Effector CD8-positive, alpha-beta T cell (primary cell): ENCODE data around the gene MBNL3.
A peak's percentile ranks its signal among the peaks of the same experiment; 100 is the strongest.

Experiments used
- DNase-seq: peaks from one replicate; lab custom pipeline; 2025; lab: John Stamatoyannopoulos, UW
- total RNA-seq, 4 experiments: gene quantifications; one replicate each; lab custom pipeline; 2026; lab: John Stamatoyannopoulos, UW

MBNL3 gene
- total RNA-seq = 44.0 to 83.6 (median 54.9) reads per million in 4 experiments

GRCh38 chrX:132488819-132489577 lies at the start of gene MBNL3:
Gene MBNL3, minus strand, starts transcription at chrX:132489038. Its CDS starts 49,427 bp downstream, at chrX:132439611.
- peak; percentile 47 for DNase-seq

- no peak for DNase-seq
Observed at GRCh38 chrX:132533409-132533808, 44.6 kb upstream of the MBNL3 start.

- DNase-seq = no peak
Observed at GRCh38 chrX:132532913-132533312, 44.1 kb upstream of the MBNL3 start.

DNA sequence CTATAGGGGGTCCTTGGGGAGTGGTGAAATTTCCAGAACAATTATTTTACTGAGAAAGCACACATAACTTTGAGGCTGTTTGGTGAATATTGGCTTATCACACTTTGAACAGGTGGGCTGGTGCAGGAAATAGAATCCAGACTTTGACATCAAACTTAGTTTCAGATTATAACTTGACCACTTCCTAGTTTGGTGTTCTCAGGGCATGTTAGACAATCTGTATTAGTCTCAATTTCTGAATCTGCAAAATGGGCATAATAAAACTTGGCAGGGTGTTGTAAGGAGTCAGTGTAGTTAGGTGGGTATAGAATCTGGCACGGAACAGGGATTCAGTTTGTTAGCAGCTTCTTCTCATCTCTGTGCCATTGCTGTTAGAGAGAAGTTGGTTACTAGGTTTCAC lies 43.3 kb upstream of the MBNL3 start:
- no peak for DNase-seq

DNA sequence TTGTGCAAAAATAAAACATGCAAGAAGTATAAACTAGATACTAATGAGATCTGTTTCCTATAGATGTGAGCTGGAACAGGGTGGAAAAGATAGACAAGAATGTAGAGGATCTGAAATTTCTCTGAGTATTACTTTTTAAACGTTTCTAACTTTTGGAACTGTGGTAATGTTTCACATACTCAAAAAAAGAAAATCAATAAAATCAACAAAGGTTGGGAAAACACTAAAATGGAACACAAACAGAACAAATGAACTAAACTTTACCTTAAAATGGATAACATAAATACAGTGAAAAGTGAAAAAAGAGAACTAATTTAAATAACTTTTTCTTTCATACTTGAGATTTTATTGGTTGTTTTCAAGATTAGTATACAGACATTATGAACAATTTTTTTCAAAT lies 32.0 kb upstream of the MBNL3 start:
- no peak for DNase-seq

- no peak for DNase-seq
Observed at GRCh38 chrX:132520213-132520612, 31.4 kb upstream of the MBNL3 start.

GRCh38 chrX:132518401-132518800 lies 29.6 kb upstream of the MBNL3 start:
- DNase-seq = no peak

- DNase-seq = no peak
Observed at GRCh38 chrX:132508834-132509233, 20.0 kb upstream of the MBNL3 start.

- DNase-seq = no peak
Observed at GRCh38 chrX:132505116-132505515, 16.3 kb upstream of the MBNL3 start.

DNA sequence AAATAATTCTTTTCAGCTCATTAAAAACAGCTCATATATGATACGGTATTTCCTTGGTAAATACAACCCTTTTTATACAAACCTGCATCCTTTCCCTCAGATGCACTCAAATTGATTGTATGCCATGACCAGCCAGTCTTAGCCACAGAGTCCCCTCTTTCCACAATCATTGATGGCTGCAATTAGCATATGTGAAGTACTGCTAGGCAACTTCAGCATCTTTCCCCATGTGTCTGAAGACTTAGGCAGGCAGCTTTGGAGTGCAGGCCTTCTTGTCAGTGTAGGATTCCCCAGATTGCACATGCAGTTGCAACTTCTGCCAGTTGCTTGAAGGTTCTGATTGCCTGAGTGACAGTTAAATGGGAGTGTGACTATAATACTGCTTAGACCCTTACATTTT lies 15.6 kb upstream of the MBNL3 start:
- no peak for DNase-seq

GRCh38 chrX:132501606-132502005 lies 12.8 kb upstream of the MBNL3 start:
- DNase-seq = no peak

- DNase-seq = no peak
Observed at GRCh38 chrX:132497432-132497831, 8.6 kb upstream of the MBNL3 start.

DNA sequence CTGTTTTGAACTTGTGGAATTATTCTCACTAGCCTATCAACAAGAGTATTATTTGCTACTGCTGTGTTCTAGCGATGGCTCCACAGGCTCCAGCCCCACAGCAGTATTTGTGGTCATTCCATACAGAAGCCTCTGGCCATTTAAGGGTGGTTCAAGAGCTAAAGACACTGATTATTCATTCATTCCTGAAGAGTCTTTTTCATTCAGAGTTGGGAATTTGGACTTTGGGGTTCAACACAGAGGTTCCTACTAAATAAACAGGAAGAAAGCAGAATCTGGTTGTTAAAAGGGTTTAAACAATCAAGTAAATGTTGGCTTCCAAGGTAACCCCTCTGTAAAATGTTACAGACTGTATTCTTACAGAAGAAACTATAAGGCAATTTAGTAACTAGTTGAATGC lies 4.3 kb upstream of the MBNL3 start:
- DNase-seq = no peak

DNA sequence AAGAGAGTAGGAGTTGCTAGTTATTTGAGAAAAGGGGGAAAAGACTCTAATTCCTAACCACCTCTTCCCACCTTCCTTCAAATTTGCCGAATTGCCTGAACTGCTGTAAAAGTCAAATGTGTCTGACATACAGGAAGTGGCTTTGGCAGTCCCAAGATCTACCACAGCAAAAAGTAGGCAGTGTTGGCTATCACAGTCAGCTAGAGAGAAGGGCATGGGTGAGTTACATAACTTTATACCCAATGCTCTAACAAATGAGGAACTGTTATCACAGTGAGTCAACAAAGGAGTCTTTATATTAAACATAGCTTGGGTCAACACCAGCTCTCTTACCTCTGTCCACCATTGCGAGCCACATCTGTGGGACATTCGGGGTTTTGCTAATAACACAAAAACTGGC lies 2.4 kb upstream of the MBNL3 start:
- no peak for DNase-seq

DNA sequence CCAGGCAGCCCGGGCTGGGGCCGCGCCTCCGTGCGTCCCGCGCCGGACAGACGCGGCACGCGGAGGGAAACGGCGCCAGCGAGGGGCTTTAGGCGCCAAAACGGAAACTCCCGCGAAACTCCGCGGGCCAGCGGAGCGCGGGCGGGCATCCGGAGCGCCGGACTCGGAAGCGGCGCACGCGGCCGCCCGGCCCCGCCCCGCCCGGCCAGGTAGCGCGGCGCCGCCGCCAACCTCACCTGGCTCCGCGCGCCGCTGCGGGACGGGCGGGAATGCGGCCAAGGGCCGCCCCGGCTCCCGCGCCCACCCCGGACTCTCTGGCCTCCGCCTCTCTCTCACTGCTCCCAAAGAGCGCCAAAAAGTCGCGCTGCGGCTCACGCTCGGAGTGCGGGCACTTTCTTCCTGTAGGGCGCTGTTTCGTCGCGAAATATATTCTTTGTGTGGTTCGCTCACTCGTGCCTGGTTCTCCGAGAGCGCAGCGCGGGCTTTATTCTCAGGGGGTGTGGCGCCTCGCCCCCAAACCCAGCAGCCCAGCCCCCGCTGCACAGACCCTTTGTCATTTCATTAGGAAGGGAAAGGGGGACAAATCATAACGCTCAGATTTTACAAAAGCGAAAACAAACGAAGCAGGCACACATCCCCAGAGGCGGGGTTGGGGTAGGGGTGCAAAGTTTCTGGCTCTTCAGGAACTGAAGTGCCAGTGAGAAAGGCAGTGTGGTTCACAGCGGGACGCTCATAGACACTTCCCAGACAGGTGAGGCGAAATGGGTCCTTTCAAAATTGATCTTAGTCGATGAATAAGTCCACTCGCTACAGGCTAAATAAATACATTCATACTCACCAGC lies 961 bp upstream of the MBNL3 start:
- peak; percentile 7 for DNase-seq

- no peak for DNase-seq
Observed at GRCh38 chrX:132488180-132488705, 595 bp downstream of the MBNL3 start.

- DNase-seq = no peak
Observed at GRCh38 chrX:132486599-132487178, 2.1 kb downstream of the MBNL3 start.

DNA sequence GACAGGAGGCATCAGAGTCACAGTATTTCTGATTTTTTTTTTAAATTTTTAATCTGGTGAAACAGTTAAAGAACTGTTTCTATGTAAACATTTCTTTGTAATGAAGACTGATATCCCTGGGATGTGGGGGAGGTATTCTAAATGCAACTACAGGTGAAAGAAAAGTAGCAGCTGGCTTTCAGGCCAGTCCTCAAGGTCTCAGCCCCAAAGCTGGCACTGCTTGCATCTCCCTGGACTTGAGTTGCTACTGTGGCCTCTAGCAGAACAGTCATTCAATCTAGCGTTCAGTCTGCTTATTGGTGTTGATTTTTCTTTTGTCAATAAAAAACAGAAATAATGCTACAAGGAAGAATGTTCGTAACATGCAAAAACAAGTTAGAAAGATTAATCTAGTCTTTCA lies 4.9 kb downstream of the MBNL3 start:
- DNase-seq = no peak

GRCh38 chrX:132483488-132483887 lies 5.3 kb downstream of the MBNL3 start:
- no peak for DNase-seq

DNA sequence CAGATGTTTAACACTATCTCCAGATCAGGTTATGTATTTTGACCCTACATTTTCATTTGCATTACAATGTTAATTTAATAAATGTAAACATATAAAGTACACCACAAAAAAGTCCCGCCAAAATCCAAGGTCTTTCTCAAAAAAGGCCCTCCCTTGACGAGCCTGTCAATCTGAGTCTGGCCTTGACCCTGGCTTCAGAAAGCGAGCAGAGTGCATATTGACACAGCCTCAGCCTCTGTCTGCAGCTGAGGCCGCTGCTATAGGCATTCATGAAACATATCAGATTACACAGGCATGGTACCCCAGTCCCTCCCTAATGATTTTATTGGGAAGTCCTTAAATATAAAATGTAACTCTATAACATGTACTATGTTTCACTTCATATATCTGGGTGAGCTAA lies 6.2 kb downstream of the MBNL3 start:
- no peak for DNase-seq

- no peak for DNase-seq
Observed at GRCh38 chrX:132481449-132481848, 7.4 kb downstream of the MBNL3 start.

- DNase-seq = peak; percentile 1
Observed at GRCh38 chrX:132480581-132481203, 8.1 kb downstream of the MBNL3 start.
